Activated CD4-positive, alpha-beta T cell treated with anti-CD3 and anti-CD28 coated beads, Interleukin-2, amount 50 U/mL, for 16 hours (primary cell): ENCODE results near the gene GLB1L3.
"Not testable (repeated sequence)": the region's sequence is repeated elsewhere in the genome, so short reads cannot be mapped to it uniquely, and the experiment has no call there.

Experiments used
- DNase-seq: peaks from one replicate; pipeline ENCODE4 v3.0.0-alpha.2; 2020

GLB1L3 gene

GRCh38 chr11:134317103-134317502 lies 40.9 kb downstream of the GLB1L3 start:
- DNase-seq = no peak

GRCh38 chr11:134321373-134321772 lies 45.2 kb downstream of the GLB1L3 start:
- DNase-seq = not testable (repeated sequence)

- no peak for DNase-seq
Observed at GRCh38 chr11:134322553-134322952, 46.4 kb downstream of the GLB1L3 start.

- no peak for DNase-seq
Observed at GRCh38 chr11:134328433-134328832, 52.3 kb downstream of the GLB1L3 start.

GRCh38 chr11:134330611-134331353 lies 54.6 kb downstream of the GLB1L3 start:
- no peak for DNase-seq

GRCh38 chr11:134331354-134332188 lies 55.4 kb downstream of the GLB1L3 start, which contains the start of gene GLB1L2:
Gene GLB1L2, plus strand, starts transcription at chr11:134331988. Its CDS starts 74 bp downstream, at chr11:134332062.
- peak; percentile 77 for DNase-seq

GRCh38 chr11:134332189-134332631 lies 56.0 kb downstream of the GLB1L3 start:
- no peak for DNase-seq

- DNase-seq = no peak
Observed at GRCh38 chr11:134332782-134333181, 56.6 kb downstream of the GLB1L3 start.

- no peak for DNase-seq
Observed at GRCh38 chr11:134333312-134333711, 57.1 kb downstream of the GLB1L3 start.

- DNase-seq = no peak
Observed at GRCh38 chr11:134333946-134334345, 57.8 kb downstream of the GLB1L3 start.

- no peak for DNase-seq
Observed at GRCh38 chr11:134334796-134335571, 58.8 kb downstream of the GLB1L3 start.

GRCh38 chr11:134337051-134337450 lies 60.9 kb downstream of the GLB1L3 start:
- DNase-seq = no peak

GRCh38 chr11:134338068-134338467 lies 61.9 kb downstream of the GLB1L3 start:
- DNase-seq = no peak

GRCh38 chr11:134338654-134339053 lies 62.5 kb downstream of the GLB1L3 start:
- DNase-seq = no peak

GRCh38 chr11:134339756-134340155 lies 63.6 kb downstream of the GLB1L3 start:
- DNase-seq = no peak

GRCh38 chr11:134340354-134340964 lies 64.3 kb downstream of the GLB1L3 start:
- DNase-seq = no peak

GRCh38 chr11:134341805-134342571 lies 65.8 kb downstream of the GLB1L3 start:
- DNase-seq = no peak

GRCh38 chr11:134342572-134343340 lies 66.6 kb downstream of the GLB1L3 start:
- DNase-seq = no peak

- DNase-seq = no peak
Observed at GRCh38 chr11:134343646-134344045, 67.5 kb downstream of the GLB1L3 start.

- not testable (repeated sequence) for DNase-seq
Observed at GRCh38 chr11:134344497-134345236, 68.5 kb downstream of the GLB1L3 start.
